Nucleus accumbens (tissue), 56 donors: ENCODE measurements around the gene TNFRSF17.

ENCODE experiments used
- DNase-seq, 56 donors: peaks; one replicate each; lab custom pipeline; 2025; lab: John Stamatoyannopoulos, UW

Gene TNFRSF17

DNA sequence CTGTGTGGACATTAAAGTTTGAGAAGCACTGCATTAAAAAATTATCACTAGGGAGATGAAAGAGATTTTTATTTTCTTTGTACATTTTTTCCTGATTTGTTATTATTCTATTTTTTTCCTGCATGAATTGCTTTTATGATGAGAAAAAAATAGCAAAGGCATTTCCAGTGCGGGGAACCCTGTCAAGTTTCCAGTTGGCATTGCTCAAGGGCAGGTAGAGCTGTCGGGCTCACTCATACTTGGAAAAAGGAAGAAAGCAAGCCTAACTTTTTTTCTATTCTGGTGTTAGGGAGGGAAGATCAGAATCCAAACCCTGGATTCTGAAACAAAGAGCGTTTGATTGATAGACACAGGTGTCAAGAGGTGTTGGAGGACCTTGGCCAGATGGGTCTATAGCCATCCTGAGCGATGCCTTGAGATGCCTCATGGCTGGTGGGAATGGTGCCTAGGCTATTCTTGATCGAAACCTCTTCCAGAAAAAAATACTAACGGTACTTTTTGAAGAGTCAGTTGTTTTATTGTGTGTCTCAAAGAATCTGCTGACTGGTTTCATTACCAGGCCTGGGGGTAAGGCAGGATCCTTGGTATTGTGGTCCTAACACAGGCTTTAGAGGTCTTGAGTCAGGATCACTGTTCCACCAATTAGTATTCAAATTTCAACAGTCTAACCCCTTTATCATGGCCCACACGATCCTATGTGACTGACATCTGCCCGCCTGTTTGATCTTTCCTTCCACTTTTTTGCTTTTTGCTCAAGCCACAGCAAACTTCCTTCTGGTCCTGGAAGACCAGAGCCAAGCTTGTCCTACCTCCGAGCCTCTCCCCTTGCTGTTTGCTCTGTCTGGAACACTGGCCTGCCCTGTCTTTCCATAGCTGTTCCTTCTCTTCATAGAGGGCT, 31.7 kb downstream of the TNFRSF17 start:
- DNase-seq = no peak

DNA sequence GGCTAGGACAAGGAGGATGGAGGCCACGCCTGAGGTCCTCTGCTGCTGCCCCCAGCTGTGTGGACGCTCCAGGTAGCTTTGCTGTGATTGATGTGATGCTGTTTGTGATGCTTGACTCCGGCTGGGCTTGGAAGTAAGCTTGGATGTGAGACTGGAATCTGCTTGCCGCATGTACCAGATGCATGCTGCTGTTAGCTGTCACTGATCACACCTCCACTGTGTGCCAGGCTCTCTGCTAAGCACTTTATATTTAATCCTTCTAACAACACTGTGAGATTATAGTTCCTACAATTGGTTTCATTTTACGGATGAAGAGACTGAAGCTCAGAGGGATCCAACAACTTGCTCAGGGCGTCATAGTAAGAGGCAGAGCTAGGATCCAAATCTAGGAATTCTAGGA, 35.0 kb downstream of the TNFRSF17 start:
- DNase-seq = peak in 3 of 56 donors; percentile 8 to 18 (median 16)

DNA sequence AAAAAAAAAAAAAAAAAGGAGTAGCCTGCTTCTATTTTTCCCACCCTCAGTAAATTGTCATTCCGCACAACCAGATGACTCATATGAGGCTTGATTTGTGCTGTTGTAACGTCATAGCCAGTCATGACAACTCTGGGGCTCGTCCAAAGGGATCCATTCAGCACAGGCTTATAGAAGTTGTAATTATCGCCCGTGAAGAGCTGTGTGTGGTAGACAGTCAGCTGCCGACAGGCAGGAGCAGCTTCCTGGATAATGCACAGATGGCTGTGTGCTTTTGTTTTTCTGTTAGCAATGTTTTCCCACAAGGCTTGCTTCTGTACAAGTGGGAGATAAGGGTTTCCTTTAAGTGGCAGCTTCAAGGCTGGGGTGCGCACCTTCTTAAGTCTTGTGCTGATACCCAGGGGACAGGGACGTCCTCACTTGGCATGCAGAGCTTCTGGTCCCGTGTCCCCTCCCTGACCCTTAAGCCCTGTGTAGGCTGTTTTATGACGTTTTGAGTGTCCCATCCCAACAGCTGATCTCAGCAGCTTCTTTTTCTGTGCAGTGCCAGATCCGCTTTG, 37.5 kb downstream of the TNFRSF17 start:
- DNase-seq = peak in 2 of 56 donors; percentile 14 to 55

DNA sequence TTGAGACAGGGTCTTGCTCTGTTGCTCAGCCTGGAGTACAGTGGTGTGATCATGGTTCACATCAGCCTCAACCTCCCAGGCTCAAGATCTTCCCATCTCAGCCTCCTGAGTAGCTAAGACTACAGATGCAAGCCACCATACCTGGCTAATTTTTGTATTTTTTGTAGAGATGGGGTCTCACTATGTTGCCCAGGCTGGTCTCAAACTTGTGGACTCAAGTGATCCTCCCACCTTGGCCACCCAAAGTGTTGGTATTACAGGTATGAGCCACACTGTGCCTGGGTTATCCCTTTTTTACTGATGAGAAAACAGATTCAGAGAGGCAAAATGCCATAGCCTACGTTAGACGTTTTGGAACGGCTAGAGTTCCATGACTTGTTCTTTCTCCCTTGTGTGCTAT, 41.6 kb downstream of the TNFRSF17 start:
- DNase-seq = no peak

DNA sequence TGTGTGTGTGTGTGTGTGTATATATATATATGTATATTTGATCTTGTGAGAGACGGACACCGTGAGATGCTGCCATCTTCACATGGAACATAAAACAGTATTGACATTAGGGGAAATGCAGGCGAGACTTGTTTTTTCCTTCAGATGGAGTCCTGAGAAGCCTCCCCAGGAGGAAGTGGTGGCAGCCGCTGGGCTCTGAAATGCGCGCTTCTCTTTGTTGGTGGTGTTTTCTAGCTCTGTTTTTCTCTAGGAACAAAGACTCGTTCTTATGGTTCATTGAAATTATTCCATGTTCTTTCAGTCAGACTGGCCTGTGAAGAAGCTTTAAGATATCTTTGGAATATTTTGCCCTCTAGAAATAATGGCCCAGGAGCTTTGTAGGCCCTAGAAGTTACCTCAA, 44.5 kb downstream of the TNFRSF17 start:
- DNase-seq = peak in 9 of 56 donors; percentile 6 to 29 (median 14)

DNA sequence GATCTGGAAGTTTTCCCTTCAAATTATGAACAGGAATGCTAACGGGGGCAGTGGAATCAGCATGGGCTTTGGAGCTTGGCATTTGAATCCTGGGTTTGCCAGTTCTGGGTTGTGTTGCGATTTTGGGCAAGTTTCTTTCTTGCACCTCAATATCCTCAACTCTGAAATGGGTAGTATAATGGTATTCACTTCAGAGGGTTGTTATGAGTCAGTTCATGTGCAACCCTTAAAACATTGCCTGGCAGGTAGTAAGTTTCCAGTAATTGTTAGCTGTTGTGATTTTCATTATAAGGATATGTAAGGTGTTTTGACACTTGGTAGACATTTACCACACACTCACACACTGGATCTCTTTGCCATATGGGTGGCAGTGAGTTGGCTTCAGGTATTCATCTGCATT, 44.9 kb downstream of the TNFRSF17 start:
- DNase-seq = no peak

DNA sequence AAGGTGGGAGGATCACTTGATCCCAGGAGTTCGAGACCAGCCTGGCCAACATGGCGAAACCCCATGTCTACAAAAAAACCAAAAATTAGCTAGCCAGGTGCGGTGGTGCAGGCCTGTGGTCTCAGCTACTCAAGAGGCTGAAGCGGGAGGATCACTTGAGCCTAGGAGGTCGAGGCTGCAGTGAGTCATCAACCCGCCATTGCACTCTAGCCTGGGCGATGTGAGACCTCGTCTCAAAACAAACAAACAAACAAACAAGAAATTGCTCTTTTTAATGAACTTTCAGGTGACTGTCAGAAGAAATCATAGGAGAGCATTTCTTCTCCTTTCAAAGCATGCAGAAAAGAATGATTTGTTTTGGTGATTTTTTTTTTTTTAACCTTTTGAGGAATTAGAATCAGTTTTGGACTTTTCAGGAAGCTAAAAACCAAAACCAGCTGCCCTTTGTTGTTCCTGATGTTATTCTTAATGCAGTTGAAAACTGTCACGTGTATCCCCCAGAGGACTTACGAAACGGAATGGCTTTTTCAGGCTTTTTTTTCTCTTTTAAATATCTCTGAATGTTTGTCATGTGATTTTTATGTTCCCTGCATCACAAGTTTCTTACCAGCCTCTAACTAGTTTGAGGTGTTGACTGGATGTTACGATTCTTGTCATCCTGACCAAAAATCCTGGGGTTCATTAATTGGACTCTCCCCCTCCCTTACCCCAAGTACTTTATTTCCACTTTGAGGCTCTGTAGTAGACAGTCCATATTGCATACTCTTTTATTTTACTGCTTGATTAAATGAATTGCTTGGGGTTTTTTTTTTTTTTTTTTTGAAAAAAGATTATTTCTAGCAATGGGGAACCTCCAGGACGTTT, 45.6 kb downstream of the TNFRSF17 start:
- DNase-seq = no peak

DNA sequence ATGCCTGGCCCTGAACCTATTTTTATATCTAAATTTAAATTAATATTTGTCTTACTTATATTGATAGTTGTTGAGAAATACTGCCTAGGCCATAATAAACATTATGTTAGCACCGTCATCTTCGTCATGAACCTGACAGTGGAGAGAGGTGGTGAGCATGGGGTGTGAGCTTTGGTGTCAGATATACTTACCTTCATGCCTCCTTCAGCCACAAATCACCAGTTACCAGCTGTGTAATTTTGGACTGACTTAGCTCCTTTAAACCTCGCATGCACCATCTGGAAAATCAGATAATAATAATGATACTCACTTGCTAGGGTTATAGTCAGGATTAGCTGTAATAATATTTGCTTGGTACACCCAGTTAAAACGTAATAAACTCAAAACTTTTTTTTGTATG, 46.6 kb downstream of the TNFRSF17 start:
- no peak for DNase-seq

DNA sequence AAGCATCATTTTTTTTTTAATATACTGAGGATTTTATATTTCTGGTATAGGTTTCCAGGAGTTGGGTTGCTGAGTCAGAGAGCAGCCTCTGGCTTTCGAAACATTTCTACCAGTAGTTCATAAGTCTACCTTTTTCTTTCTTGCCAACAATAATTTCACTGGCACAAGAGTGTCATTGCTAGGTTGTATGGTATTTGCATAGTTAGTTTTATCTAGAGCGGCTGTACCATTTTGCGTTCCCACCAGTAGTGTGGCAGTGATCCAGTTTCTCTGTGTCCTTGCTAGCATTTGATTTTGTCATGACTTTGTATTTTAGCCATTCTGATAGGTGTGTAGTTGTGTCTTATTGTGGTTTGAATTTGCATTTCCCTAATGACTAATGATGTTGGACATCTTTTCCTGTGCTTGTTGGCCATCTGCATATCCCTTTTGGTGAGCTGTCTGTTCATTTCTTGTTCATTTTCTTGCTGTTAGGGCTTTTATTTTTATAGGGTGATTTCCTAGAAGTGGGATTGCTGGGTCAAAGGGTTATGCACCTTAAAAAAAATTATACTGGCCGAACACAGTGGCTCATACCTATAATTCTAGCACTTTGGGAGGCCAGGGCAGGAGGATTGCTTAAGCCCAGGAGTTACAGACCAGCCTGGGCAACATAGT, 51.4 kb downstream of the TNFRSF17 start:
- no peak for DNase-seq

DNA sequence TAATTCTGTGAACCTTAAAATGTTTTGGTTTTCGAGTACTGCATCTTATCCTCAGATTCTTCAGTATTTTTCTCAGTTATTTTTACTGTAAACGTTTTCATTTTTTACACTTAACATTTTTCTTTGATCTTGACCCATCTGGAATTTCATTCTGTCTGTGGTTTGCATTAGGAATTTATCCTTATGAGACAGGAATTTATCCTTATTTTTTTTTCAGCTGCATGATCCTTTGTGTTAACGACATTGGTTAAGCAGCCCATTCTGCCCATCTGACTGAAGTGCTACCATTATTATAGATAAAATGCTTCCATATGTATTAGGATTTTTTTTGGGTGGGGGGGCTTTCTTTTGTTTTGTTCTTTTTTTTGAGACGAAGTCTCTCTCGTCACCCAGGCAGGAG, 52.5 kb downstream of the TNFRSF17 start:
- DNase-seq = no peak
